B cell (primary cell): ENCODE results near the gene CREBBP. TPM values are rescaled to one million over a fixed set of nuclear protein-coding genes. Genes with fewer than 3 reads are reported as not detected.

ENCODE experiments used
- ATAC-seq: fragments of 200-7000 bp; cut with Tn5 transposase; one replicate; pipeline ENCODE4 v1.10.0; 2021; ENCODE audit warnings: low read depth, mild to moderate bottlenecking, moderate number of reproducible peaks, moderate library complexity
- CTCF ChIA-PET: fragments of 350-600 bp; sonication (Branson Sonifier 250); formaldehyde crosslinking; loops from one replicate; lab custom pipeline; 2021; ENCODE audit warnings: antibody characterized with exemption, inconsistent platforms; lab: Charles Lee
- POLR2A ChIA-PET: fragments of 350-600 bp; sonication (Branson Sonifier 250); formaldehyde crosslinking; loops from one replicate; lab custom pipeline; 2021; ENCODE audit warnings: antibody characterized with exemption; lab: Charles Lee
- DNase-seq: peaks from one replicate; pipeline ENCODE4 v3.0.0; 2013
- H2AFZ ChIP-seq: 2 replicates; pipeline ENCODE4 v1.6.1; 2012; ENCODE audit warnings: mild to moderate bottlenecking, low read depth, low read length; ENCODE audit not compliant: insufficient read depth, poor library complexity, severe bottlenecking
- H3K27ac ChIP-seq, 2 donors: 1 replicate in 1 of 2; 2 replicates in 1 of 2; pipeline ENCODE4 v1.5.1; 2012 to 2013; ENCODE audit warnings: low read length in 2 of 2, mild to moderate bottlenecking in 2 of 2, moderate library complexity in 1 of 2
- H3K27me3 ChIP-seq, 4 experiments: fragments of 200-600 bp in 1 of 4; sonication (generic) in 1 of 4; replicated peaks in 1 of 4; 1 replicate in 2 of 4; 2 replicates in 2 of 4; pipeline versions ENCODE4 v1.6.1 to v1.7.0; 2013 to 2016; ENCODE audit warnings: low read length in 3 of 4, mild to moderate bottlenecking in 2 of 4, mixed read lengths in 1 of 4, moderate library complexity in 1 of 4; ENCODE audit not compliant: insufficient read depth in 4 of 4, control insufficient read depth in 3 of 4; ENCODE audit errors: control extremely low read depth in 1 of 4
- H3K36me3 ChIP-seq, 2 experiments: replicated peaks in 1 of 2; 1 replicate in 1 of 2; 2 replicates in 1 of 2; pipeline versions ENCODE4 v1.6.1 to v1.7.1; 2013; ENCODE audit warnings: low read length in 1 of 2; ENCODE audit not compliant: insufficient read depth in 2 of 2, control insufficient read depth in 1 of 2; ENCODE audit errors: control extremely low read depth in 1 of 2, extremely low read depth in 1 of 2
- H3K4me1 ChIP-seq, 2 donors: fragments of 200-600 bp in 1 of 2; sonication (generic) in 1 of 2; 1 replicate in 1 of 2; 2 replicates in 1 of 2; pipeline versions ENCODE4 v1.5.1 to v1.6.1; 2013 to 2017; ENCODE audit warnings: low read length in 2 of 2; ENCODE audit not compliant: control insufficient read depth in 2 of 2, insufficient read depth in 2 of 2
- H3K4me2 ChIP-seq: replicated peaks from 2 replicates; pipeline ENCODE3; 2012; ENCODE audit warnings: mild to moderate bottlenecking, low read depth, low read length; ENCODE audit not compliant: poor library complexity, severe bottlenecking
- H3K4me3 ChIP-seq, 5 experiments: fragments of 200-600 bp in 1 of 5; sonication (generic) in 1 of 5; 1 replicate in 3 of 5; 2 replicates in 2 of 5; pipeline versions ENCODE4 v1.5.1 to v1.7.0; 2011 to 2016; ENCODE audit warnings: low read length in 4 of 5, mild to moderate bottlenecking in 4 of 5, low read depth in 2 of 5, control low read depth in 1 of 5, moderate library complexity in 1 of 5; ENCODE audit not compliant: insufficient read depth in 1 of 5; ENCODE audit errors: control extremely low read depth in 1 of 5, extremely low read depth in 1 of 5
- H3K79me2 ChIP-seq: fragments of 200-600 bp; sonication (generic); one replicate; pipeline ENCODE4 v1.6.0; 2016; ENCODE audit warnings: low read length; ENCODE audit not compliant: control insufficient read depth, insufficient read depth
- H3K9ac ChIP-seq: fragments of 200-600 bp; sonication (generic); 2 replicates; pipeline ENCODE4 v1.6.1; 2017; ENCODE audit warnings: mild to moderate bottlenecking, low read length, moderate library complexity
- H3K9me3 ChIP-seq, 3 donors: one replicate each; pipeline versions ENCODE4 v1.6.1 to v1.7.1; 2013; ENCODE audit warnings: low read length in 2 of 3; ENCODE audit not compliant: control insufficient read depth in 2 of 3, insufficient read depth in 1 of 3; ENCODE audit errors: control extremely low read depth in 1 of 3
- H4K20me1 ChIP-seq: 2 replicates; pipeline ENCODE4 v1.6.0; 2012; ENCODE audit warnings: mild to moderate bottlenecking, low read length; ENCODE audit not compliant: insufficient read depth, control insufficient read depth, poor library complexity, severe bottlenecking
- H3K27ac Mint-ChIP-seq: one replicate; pipeline ENCODE4 v1.8.0; 2021; ENCODE audit warnings: mixed read lengths
- H3K27me3 Mint-ChIP-seq: one replicate; pipeline ENCODE4 v1.8.0; 2021; ENCODE audit warnings: mixed read lengths
- H3K4me1 Mint-ChIP-seq: one replicate; pipeline ENCODE4 v1.8.0; 2021; ENCODE audit warnings: mixed read lengths
- H3K4me3 Mint-ChIP-seq: one replicate; pipeline ENCODE4 v1.8.0; 2021; ENCODE audit warnings: mixed read lengths
- H3K9me3 Mint-ChIP-seq: one replicate; pipeline ENCODE4 v1.8.0; 2022; ENCODE audit warnings: mixed read lengths; ENCODE audit not compliant: insufficient read depth
- CTCF ChIP-seq: fragments of 200-600 bp; IDR thresholded peaks from one replicate; pipeline ENCODE4 v1.8.0; 2022; ENCODE audit warnings: antibody characterized with exemption, mild to moderate bottlenecking
- EZH2 ChIP-seq: IDR thresholded peaks from 2 replicates; pipeline ENCODE4 v1.6.1; 2012; ENCODE audit warnings: borderline replicate concordance, low read depth, mild to moderate bottlenecking, moderate library complexity, low read length; ENCODE audit not compliant: insufficient read depth, poor library complexity, severe bottlenecking
- WGBS: methylation state at CpG from one replicate; pipeline ENCODE4 v1.1.5; 2013; ENCODE audit warnings: missing lambda C conversion rate; ENCODE audit not compliant: insufficient coverage; 5-methylcytosine and 5-hydroxymethylcytosine counted together
- intact Hi-C: fragments of 100-400 bp; cut with micrococcal nuclease; formaldehyde crosslinking; loops from one replicate; pipeline ENCODE4 v1.10.0; 2022
- polyA plus RNA-seq: library from polyadenylated mRNA; depleted of rRNA; stranded (reverse); fragments of >200 nt; gene quantifications from 2 replicates; pipeline ENCODE4 v1.2.3, GENCODE V29; 2012
- total RNA-seq, 2 donors: library from RNA; stranded (reverse); fragments of 120-200 nt in 1 of 2; gene quantifications; 1 replicate in 1 of 2; 2 replicates in 1 of 2; pipeline versions ENCODE4 v1.2.3 to v1.2.4, GENCODE V29; 2013 to 2022

CREBBP gene
- total and polyA plus RNA-seq, 2 donors (not counting 1 experiment from before 2014, with no cell fraction given), result 27.6 to 206 TPM

- no peaks in the 10 kb centered on the region for H3K36me3 ChIP-seq
- no peak for ATAC-seq
- no peak overlapping the region for H3K9ac ChIP-seq
- peaks cover 7% of the 10 kb centered on the region for H3K9me3 Mint-ChIP-seq
- H3K4me3 Mint-ChIP-seq, result no peak overlapping the region
- no peak overlapping the region for H3K4me2 ChIP-seq
- peaks cover 11% of the 10 kb centered on the region for H3K27me3 Mint-ChIP-seq
- 98% methylated on average over 12 of the region's 17 CpGs for WGBS
- H3K79me2 ChIP-seq, result no peaks in the 10 kb centered on the region
- POLR2A ChIA-PET, result no interaction called here
- no peak overlapping the region for H2AFZ ChIP-seq
- no peak for TF ChIP-seq EZH2
- no peak for TF ChIP-seq CTCF
- no peaks in the 10 kb centered on the region for H3K4me1 ChIP-seq
- no peaks in the 10 kb centered on the region for H3K4me1 Mint-ChIP-seq
- no peak overlapping the region for H3K4me3 ChIP-seq
- H4K20me1 ChIP-seq, result no peaks in the 10 kb centered on the region
- DNase-seq, result no peak
- no peaks in the 10 kb centered on the region for H3K27me3 ChIP-seq
- intact Hi-C loops, result no loop called here
- CTCF ChIA-PET, result no interaction called here
- no peak overlapping the region for H3K27ac ChIP-seq
- peaks cover 0 to 27% (median 13%) of the 10 kb centered on the region in 3 donors for H3K9me3 ChIP-seq
- no peak overlapping the region for H3K27ac Mint-ChIP-seq
Observed at GRCh38 chr16:3915426-3916260, 35.1 kb upstream of the CREBBP start.

- Histone ChIP-seq H2AFZ (no peak overlapping the region), H3K9ac (no peak overlapping the region), H4K20me1 (no peaks in the 10 kb centered on the region), H3K4me1 (no peaks in the 10 kb centered on the region), H3K36me3 (no peaks in the 10 kb centered on the region), H3K79me2 (no peaks in the 10 kb centered on the region), H3K4me3 (no peak overlapping the region), H3K9me3 (peaks cover 0 to 11% (median 5%) of the 10 kb centered on the region in 3 donors), H3K27me3 (no peaks in the 10 kb centered on the region), H3K27ac (no peak overlapping the region), H3K4me2 (no peak overlapping the region)
- H3K9me3 Mint-ChIP-seq, result no peaks in the 10 kb centered on the region
- intact Hi-C loops, result no loop called here
- ChIA-PET CTCF (no interaction called here), POLR2A (no interaction called here)
- TF ChIP-seq CTCF (no peak), EZH2 (no peak)
- no peak overlapping the region for H3K4me3 Mint-ChIP-seq
- DNase-seq, result no peak
- H3K27ac Mint-ChIP-seq, result no peak overlapping the region
- no peaks in the 10 kb centered on the region for H3K4me1 Mint-ChIP-seq
- ATAC-seq, result no peak
- no peaks in the 10 kb centered on the region for H3K27me3 Mint-ChIP-seq
- WGBS, result 93% methylated on average over 4 of the region's 6 CpGs
Observed at GRCh38 chr16:3912897-3913296, 32.4 kb upstream of the CREBBP start.
